ENCODE data around the gene LRRC7. TPM values are rescaled to one million over a fixed set of nuclear protein-coding genes. Genes with fewer than 3 reads are reported as not detected.

Gene LRRC7
- total RNA-seq, 1 experiment from 2014 or later: not detected

DNA sequence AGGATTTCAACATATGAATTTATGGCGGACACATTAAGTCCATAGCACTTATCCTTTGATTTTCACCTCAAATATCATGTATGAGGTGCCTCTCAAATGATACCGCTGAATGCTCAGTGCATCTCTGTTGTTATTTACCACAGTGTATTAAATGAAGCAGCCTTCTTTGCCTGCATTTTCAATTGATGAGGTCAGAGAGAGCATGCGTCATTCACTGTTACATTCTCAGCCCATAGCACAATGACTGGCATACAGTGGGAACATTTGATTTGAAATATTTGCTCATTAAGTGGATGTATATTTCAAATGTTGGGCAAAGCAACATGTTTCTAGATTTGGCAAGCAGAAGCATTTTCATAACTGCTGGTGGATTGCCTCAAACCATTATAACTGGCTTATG, 45.7 kb downstream of the LRRC7 start:
- BruUV-seq (replicated peaks): no TSS peak
- Histone ChIP-seq H3K36me3 (ENCODE audit: control insufficient read depth, insufficient read depth, low read length) (no peaks in the 10 kb centered on the region), H3K9me3 (ENCODE audit: control insufficient read depth, insufficient read depth, low read depth, low read length) (no peaks in the 10 kb centered on the region), H3K4me3 (ENCODE audit: low read depth in 2 of 2, low read length in 2 of 2) (no peak overlapping the region), H3K27ac (ENCODE audit: low read length) (no peak overlapping the region), H3K4me1 (ENCODE audit: control insufficient read depth, insufficient read depth, low read length) (no peaks in the 10 kb centered on the region), H3K27me3 (ENCODE audit: control insufficient read depth, insufficient read depth, low read length) (no peaks in the 10 kb centered on the region)
- ATAC-seq (no peak), DNase-seq (ENCODE audit: low read depth, low spot score) (no peak)
- intact Hi-C loops (cut with micrococcal nuclease; ENCODE audit: unreplicated experiment) (no loop called here), in situ Hi-C loops (cut with HindIII; ENCODE audit: low pct_unique_long_range_greater_than_20kb, low sequenced_read_pairs) (no loop called here)
- TF ChIP-seq, protein P1, sequence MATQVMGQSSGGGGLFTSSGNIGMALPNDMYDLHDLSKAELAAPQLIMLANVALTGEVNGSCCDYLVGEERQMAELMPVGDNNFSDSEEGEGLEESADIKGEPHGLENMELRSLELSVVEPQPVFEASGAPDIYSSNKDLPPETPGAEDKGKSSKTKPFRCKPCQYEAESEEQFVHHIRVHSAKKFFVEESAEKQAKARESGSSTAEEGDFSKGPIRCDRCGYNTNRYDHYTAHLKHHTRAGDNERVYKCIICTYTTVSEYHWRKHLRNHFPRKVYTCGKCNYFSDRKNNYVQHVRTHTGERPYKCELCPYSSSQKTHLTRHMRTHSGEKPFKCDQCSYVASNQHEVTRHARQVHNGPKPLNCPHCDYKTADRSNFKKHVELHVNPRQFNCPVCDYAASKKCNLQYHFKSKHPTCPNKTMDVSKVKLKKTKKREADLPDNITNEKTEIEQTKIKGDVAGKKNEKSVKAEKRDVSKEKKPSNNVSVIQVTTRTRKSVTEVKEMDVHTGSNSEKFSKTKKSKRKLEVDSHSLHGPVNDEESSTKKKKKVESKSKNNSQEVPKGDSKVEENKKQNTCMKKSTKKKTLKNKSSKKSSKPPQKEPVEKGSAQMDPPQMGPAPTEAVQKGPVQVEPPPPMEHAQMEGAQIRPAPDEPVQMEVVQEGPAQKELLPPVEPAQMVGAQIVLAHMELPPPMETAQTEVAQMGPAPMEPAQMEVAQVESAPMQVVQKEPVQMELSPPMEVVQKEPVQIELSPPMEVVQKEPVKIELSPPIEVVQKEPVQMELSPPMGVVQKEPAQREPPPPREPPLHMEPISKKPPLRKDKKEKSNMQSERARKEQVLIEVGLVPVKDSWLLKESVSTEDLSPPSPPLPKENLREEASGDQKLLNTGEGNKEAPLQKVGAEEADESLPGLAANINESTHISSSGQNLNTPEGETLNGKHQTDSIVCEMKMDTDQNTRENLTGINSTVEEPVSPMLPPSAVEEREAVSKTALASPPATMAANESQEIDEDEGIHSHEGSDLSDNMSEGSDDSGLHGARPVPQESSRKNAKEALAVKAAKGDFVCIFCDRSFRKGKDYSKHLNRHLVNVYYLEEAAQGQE (IDR thresholded peaks at IDR 0.05; ENCODE audit: insufficient read depth in 1 of 2, low read depth in 2 of 2, low read length in 1 of 2): no peak
- TF ChIP-seq, protein P2, sequence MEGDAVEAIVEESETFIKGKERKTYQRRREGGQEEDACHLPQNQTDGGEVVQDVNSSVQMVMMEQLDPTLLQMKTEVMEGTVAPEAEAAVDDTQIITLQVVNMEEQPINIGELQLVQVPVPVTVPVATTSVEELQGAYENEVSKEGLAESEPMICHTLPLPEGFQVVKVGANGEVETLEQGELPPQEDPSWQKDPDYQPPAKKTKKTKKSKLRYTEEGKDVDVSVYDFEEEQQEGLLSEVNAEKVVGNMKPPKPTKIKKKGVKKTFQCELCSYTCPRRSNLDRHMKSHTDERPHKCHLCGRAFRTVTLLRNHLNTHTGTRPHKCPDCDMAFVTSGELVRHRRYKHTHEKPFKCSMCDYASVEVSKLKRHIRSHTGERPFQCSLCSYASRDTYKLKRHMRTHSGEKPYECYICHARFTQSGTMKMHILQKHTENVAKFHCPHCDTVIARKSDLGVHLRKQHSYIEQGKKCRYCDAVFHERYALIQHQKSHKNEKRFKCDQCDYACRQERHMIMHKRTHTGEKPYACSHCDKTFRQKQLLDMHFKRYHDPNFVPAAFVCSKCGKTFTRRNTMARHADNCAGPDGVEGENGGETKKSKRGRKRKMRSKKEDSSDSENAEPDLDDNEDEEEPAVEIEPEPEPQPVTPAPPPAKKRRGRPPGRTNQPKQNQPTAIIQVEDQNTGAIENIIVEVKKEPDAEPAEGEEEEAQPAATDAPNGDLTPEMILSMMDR (IDR thresholded peaks at IDR 0.05): no peak
- TF ChIP-seq POLR2AphosphoS5 (IDR thresholded peaks at IDR 0.05; ENCODE audit: low read depth, low read length) (no peak), SIN3A (IDR thresholded peaks at IDR 0.05; ENCODE audit: borderline replicate concordance, insufficient read depth, low read depth, low read length) (no peak), TCF7L2 (IDR thresholded peaks at IDR 0.05; ENCODE audit: low read depth, low read length) (no peak)
- CTCF ChIA-PET: no interaction called here
- POLR2A ChIA-PET: no interaction called here

DNA sequence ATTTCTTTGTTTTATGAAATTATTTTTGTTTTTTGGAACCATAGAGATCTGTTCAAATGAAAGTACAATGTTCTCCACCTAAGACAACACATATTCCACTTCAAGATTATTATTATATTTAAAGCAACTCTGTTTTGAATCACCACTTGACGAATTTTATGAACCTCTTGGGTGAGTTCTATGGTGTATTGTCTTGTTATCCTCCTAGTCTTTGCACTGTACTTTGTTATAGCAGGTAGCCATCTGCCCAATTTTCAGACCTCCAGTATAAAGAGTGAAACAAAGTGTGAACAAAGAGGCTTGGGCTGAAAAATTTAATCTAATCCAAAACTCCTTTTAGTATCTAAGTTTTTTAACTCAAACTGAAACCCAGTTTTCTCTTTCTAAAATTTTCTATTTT, 71.0 kb downstream of the LRRC7 start:
- H3K36me3 ChIP-seq (ENCODE audit: control insufficient read depth, insufficient read depth, low read length): no peaks in the 10 kb centered on the region
- H3K27me3 ChIP-seq (ENCODE audit: control insufficient read depth, insufficient read depth, low read length): no peaks in the 10 kb centered on the region
- ChIA-PET CTCF (no interaction called here), POLR2A (no interaction called here)
- no peaks in the 10 kb centered on the region for H3K9me3 ChIP-seq (ENCODE audit: control insufficient read depth, insufficient read depth, low read depth, low read length)
- no peak overlapping the region for H3K4me3 ChIP-seq (ENCODE audit: low read depth in 2 of 2, low read length in 2 of 2)
- in situ Hi-C loops (cut with HindIII; ENCODE audit: low pct_unique_long_range_greater_than_20kb, low sequenced_read_pairs): no loop called here
- no peaks in the 10 kb centered on the region for H3K4me1 ChIP-seq (ENCODE audit: control insufficient read depth, insufficient read depth, low read length)
- no peak overlapping the region for H3K27ac ChIP-seq (ENCODE audit: low read length)
- DNase-seq (ENCODE audit: low read depth, low spot score) (no peak), ATAC-seq (no peak)
- no TSS peak for BruUV-seq (replicated peaks)
- intact Hi-C loops (cut with micrococcal nuclease; ENCODE audit: unreplicated experiment): no loop called here
- TF ChIP-seq TCF7L2 (IDR thresholded peaks at IDR 0.05; ENCODE audit: low read depth, low read length) (no peak), POLR2AphosphoS5 (IDR thresholded peaks at IDR 0.05; ENCODE audit: low read depth, low read length) (no peak), SIN3A (IDR thresholded peaks at IDR 0.05; ENCODE audit: borderline replicate concordance, insufficient read depth, low read depth, low read length) (no peak)
- TF ChIP-seq, protein P2 (IDR thresholded peaks at IDR 0.05): no peak
- TF ChIP-seq, protein P1 (IDR thresholded peaks at IDR 0.05; ENCODE audit: insufficient read depth in 1 of 2, low read depth in 2 of 2, low read length in 1 of 2): no peak

Data from Panc1 (cell line).